Measurements from ENCODE around the gene IRF2. TPM values are rescaled to one million over a fixed set of nuclear protein-coding genes. Genes with fewer than 3 reads are reported as not detected.

IRF2 gene
- total RNA-seq, 6 experiments from 2014 or later = 13.4 to 24.0 (median 19.7) TPM

- peaks cover 1% of the 10 kb centered on the region; the same call in 1 of the 2 replicates for H3K27me3 Mint-ChIP-seq (ENCODE audit: insufficient read depth)
- no peak for DNase-seq
- H3K4me1 Mint-ChIP-seq (ENCODE audit: low read depth) = no peaks in the 10 kb centered on the region
- H3K36me3 Mint-ChIP-seq (ENCODE audit: low read depth) = peaks cover 67% of the 10 kb centered on the region
- H3K4me3 Mint-ChIP-seq = no peak overlapping the region
- no peak overlapping the region for H3K27ac Mint-ChIP-seq
- H3K9me3 Mint-ChIP-seq = no peaks in the 10 kb centered on the region
- TF ChIP-seq CTCF (IDR thresholded peaks at IDR 0.05) = no peak
Observed at GRCh38 chr4:184392316-184392715, 82.0 kb downstream of the IRF2 start.

DNA sequence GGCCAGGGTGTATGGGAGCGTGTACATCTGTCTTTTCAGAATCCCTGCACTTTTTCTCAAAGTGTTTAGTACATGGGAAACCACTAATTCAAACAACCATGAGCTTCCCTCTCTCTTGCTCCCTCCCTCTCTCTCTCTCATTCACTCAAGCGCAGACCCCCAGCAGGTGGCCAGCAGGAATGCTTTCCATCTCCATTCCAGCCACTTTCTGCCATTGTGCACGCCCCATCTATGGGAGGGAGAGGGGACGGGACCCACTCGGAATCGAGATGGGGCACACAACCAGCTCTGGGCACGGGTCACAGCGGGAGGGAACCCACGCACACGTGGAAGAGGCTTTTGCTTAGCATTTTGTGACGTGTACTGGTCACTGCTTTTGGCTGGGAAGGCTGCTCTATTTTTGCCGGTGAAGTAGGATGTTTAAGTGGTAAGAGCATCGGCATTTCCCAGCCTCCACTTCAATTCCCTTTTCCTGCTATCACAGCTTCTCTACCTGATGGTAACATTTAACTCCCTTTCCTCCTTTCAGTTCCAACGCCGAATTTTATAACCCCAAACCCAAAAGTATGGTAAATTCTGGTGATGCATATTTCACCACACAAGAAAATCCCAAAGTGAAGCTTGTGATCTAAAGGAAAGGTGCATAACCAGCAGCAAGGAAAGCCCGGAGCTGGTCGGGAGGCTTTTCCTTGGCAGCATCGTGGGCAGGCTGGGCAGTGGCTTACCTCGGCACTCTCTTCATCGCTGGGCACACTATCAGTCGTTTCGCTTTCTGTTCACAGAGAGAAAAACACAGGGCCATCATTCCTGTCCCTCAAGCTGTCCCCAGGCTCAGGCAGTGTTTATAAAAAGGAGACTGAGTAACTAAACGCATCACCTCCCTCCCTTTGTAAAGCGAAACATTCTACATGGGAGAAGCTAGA, 84.1 kb downstream of the IRF2 start:
- no peaks in the 10 kb centered on the region for H3K9me3 Mint-ChIP-seq
- H3K36me3 Mint-ChIP-seq (ENCODE audit: low read depth) = peaks cover 65% of the 10 kb centered on the region
- H3K4me3 Mint-ChIP-seq = no peak overlapping the region
- no peak overlapping the region for H3K27ac Mint-ChIP-seq
- TF ChIP-seq CTCF (IDR thresholded peaks at IDR 0.05) = no peak
- DNase-seq = no peak
- peaks cover 19% of the 10 kb centered on the region for H3K4me1 Mint-ChIP-seq (ENCODE audit: low read depth)
- H3K27me3 Mint-ChIP-seq (ENCODE audit: insufficient read depth) = peaks cover 1% of the 10 kb centered on the region; the same call in 1 of the 2 replicates

DNA sequence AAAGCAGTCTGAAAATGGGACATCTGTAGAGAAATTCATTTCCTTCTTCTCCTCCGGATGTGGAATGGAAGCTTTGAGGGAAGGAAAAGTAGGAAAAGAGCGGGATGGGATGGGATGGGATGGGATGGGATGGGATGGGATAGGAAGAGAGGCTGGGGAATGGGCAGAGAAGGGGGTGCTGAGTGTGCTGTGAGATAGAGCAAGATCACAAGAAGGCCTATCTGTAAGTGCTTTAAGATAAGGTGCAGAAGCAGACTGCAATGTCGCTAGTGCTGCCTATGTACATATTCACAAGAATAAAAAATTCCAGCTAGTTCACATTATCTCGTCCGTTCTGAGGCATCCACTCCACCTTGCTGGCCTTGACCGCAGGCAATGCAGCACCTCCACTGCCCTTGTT, 86.2 kb downstream of the IRF2 start:
- no peak for DNase-seq
- Mint-ChIP-seq H3K4me1 (ENCODE audit: low read depth) (peaks cover 40% of the 10 kb centered on the region), H3K27me3 (ENCODE audit: insufficient read depth) (peaks cover 1% of the 10 kb centered on the region; the same call in 1 of the 2 replicates), H3K36me3 (ENCODE audit: low read depth) (peaks cover 47% of the 10 kb centered on the region), H3K4me3 (no peak overlapping the region), H3K27ac (no peak overlapping the region), H3K9me3 (no peaks in the 10 kb centered on the region)
- TF ChIP-seq CTCF (IDR thresholded peaks at IDR 0.05) = no peak

- no peak for DNase-seq
- Mint-ChIP-seq H3K27me3 (ENCODE audit: insufficient read depth) (peaks cover 1% of the 10 kb centered on the region; the same call in 1 of the 2 replicates), H3K4me3 (no peak overlapping the region), H3K27ac (no peak overlapping the region), H3K9me3 (no peaks in the 10 kb centered on the region), H3K36me3 (ENCODE audit: low read depth) (peaks cover 39% of the 10 kb centered on the region), H3K4me1 (ENCODE audit: low read depth) (peaks cover 48% of the 10 kb centered on the region)
- TF ChIP-seq CTCF (IDR thresholded peaks at IDR 0.05) = no peak
Observed at GRCh38 chr4:184387351-184387750, 87.0 kb downstream of the IRF2 start.

DNA sequence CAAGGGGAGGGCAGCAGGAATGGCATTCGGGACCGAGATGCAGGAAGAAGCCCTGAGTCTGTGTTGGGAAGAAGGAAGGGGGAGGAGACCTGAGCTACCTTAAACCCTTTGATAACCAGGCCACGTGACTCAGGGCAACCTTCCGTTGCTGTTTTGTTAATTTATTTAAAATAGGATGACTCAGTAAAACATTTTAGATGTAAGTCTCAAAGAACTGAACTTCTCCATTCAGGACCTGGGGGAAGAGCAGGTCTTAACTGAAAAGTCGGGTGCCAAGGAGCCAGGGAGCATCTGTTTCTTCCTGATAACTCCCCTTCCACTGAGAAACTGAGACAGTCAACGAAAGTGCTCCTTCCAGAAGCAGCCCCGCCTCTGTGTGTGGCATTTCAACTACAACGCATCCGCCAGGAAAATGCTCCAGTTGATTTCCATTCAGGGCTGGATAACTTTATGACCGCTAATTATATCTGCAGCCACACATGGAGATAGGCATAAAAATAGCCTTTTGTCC, 88.0 kb downstream of the IRF2 start:
- DNase-seq = no peak
- peaks cover 29% of the 10 kb centered on the region for H3K36me3 Mint-ChIP-seq (ENCODE audit: low read depth)
- H3K9me3 Mint-ChIP-seq = no peaks in the 10 kb centered on the region
- TF ChIP-seq CTCF (IDR thresholded peaks at IDR 0.05) = no peak
- H3K27ac Mint-ChIP-seq = 0 out of 2 replicates have a peak overlapping the region, but pooled peaks have one; percentile 15
- H3K27me3 Mint-ChIP-seq (ENCODE audit: insufficient read depth) = peaks cover 1% of the 10 kb centered on the region; the same call in 1 of the 2 replicates
- H3K4me1 Mint-ChIP-seq (ENCODE audit: low read depth) = peaks cover 57% of the 10 kb centered on the region
- no peak overlapping the region for H3K4me3 Mint-ChIP-seq

All from HFFc6 (cell line).